C4-2B (cell line): ENCODE data around the gene HDAC10.

Experiments
- CTCF ChIP-seq: fragments of 450-650 bp; conservative IDR thresholded peaks from 2 replicates; pipeline ENCODE4 v1.5.1; 2017; ENCODE audit warnings: mild to moderate bottlenecking
- ZFX ChIP-seq: fragments of 450-650 bp; IDR thresholded peaks from 2 replicates; pipeline ENCODE4 v1.6.1; 2017

DNA sequence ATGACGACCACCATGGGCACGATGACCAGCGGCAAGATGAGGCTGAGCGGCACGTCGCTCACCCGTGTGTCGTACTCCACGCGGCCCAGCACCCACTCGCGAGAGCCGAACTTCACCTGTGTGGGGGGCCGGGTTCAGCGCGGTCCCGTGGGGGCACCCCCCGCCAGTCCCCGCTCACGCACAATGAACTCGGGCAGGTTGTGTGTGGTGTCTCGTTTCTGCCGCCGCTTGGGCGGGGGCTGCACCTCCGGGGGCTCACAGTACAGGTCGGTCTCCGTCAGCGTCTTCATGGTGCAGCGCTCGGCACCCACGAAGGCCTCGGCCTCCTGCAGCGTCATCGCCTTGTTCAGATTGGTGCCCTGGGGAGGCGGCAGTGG, 30.3 kb upstream of the HDAC10 start:
- TF ChIP-seq CTCF (no peak), ZFX (no peak)
